MM.1S (cell line): ENCODE data around the gene IER3IP1.
A peak's percentile ranks its signal among the peaks of the same experiment; 100 is the strongest.
"Not testable (repeated sequence)": the region's sequence is repeated elsewhere in the genome, so short reads cannot be mapped to it uniquely, and the experiment has no call there.

ENCODE experiments used
- DNase-seq: peaks from one replicate; pipeline ENCODE4 v3.0.0-alpha.2; 2015
- H2AFZ ChIP-seq: fragments of 300-600 bp; sonication (generic); 2 replicates; pipeline ENCODE4 v1.6.0; 2016; ENCODE audit warnings: antibody characterized with exemption, low read length
- H3F3A ChIP-seq: fragments of 300-600 bp; sonication (generic); 2 replicates; pipeline ENCODE4 v1.6.1; 2016; ENCODE audit warnings: mild to moderate bottlenecking, antibody characterized with exemption, low read length, moderate library complexity, mixed read lengths; ENCODE audit not compliant: insufficient read depth
- H3K27ac ChIP-seq: fragments of 300-600 bp; sonication (generic); 2 replicates; pipeline ENCODE4 v1.5.1; 2016; ENCODE audit warnings: mild to moderate bottlenecking, low read length
- H3K27me3 ChIP-seq: fragments of 300-600 bp; sonication (generic); replicated peaks from 2 replicates; pipeline ENCODE4 v1.6.0; 2016; ENCODE audit warnings: low read length; ENCODE audit not compliant: insufficient read depth
- H3K36me3 ChIP-seq: fragments of 300-600 bp; sonication (generic); replicated peaks from 2 replicates; pipeline ENCODE4 v1.6.1; 2016; ENCODE audit warnings: mild to moderate bottlenecking, low read length, mixed read lengths; ENCODE audit not compliant: insufficient read depth
- H3K4me1 ChIP-seq: fragments of 300-600 bp; sonication (generic); 2 replicates; pipeline ENCODE4 v1.6.1; 2016; ENCODE audit warnings: low read length, mixed read lengths
- H3K4me2 ChIP-seq: fragments of 300-600 bp; sonication (generic); 2 replicates; pipeline ENCODE4 v1.6.0; 2016; ENCODE audit warnings: low read depth, low read length
- H3K4me3 ChIP-seq: fragments of 300-600 bp; sonication (generic); 2 replicates; pipeline ENCODE4 v1.5.1; 2016; ENCODE audit warnings: low read length, mixed read lengths
- H3K79me2 ChIP-seq: fragments of 300-600 bp; sonication (generic); 2 replicates; pipeline ENCODE4 v1.6.1; 2016; ENCODE audit warnings: mixed run types, low read length, mixed read lengths
- H3K9ac ChIP-seq: fragments of 300-600 bp; sonication (generic); 2 replicates; pipeline ENCODE4 v1.6.1; 2016; ENCODE audit warnings: low read length, mixed read lengths
- H3K9me2 ChIP-seq: fragments of 300-600 bp; sonication (generic); replicated peaks from 2 replicates; pipeline ENCODE4 v1.6.1; 2016; ENCODE audit warnings: mild to moderate bottlenecking, low read length, mixed read lengths; ENCODE audit not compliant: insufficient read depth
- H3K9me3 ChIP-seq: fragments of 300-600 bp; sonication (generic); replicated peaks from 2 replicates; pipeline ENCODE4 v1.6.1; 2016; ENCODE audit warnings: mild to moderate bottlenecking, low read length, mixed read lengths; ENCODE audit not compliant: insufficient read depth
- H4K20me1 ChIP-seq: fragments of 300-600 bp; sonication (generic); 2 replicates; pipeline ENCODE4 v1.6.1; 2016; ENCODE audit warnings: mild to moderate bottlenecking, low read length, moderate library complexity, mixed read lengths; ENCODE audit not compliant: insufficient read depth
- CTCF ChIP-seq: fragments of 300-600 bp; sonication (generic); IDR thresholded peaks from 2 replicates; pipeline ENCODE4 v1.5.1; 2016; ENCODE audit warnings: antibody characterized with exemption, low read length, mixed read lengths
- EZH2 ChIP-seq: fragments of 300-600 bp; sonication (generic); optimal IDR thresholded peaks from 2 replicates; pipeline ENCODE3; 2017; ENCODE audit warnings: low read depth, mild to moderate bottlenecking, antibody characterized with exemption, low read length, mixed read lengths
- EZH2phosphoT487 ChIP-seq: fragments of 300-600 bp; sonication (generic); IDR thresholded peaks from 2 replicates; pipeline ENCODE4 v1.6.1; 2018; ENCODE audit warnings: antibody characterized with exemption, low read length

Gene IER3IP1

DNA sequence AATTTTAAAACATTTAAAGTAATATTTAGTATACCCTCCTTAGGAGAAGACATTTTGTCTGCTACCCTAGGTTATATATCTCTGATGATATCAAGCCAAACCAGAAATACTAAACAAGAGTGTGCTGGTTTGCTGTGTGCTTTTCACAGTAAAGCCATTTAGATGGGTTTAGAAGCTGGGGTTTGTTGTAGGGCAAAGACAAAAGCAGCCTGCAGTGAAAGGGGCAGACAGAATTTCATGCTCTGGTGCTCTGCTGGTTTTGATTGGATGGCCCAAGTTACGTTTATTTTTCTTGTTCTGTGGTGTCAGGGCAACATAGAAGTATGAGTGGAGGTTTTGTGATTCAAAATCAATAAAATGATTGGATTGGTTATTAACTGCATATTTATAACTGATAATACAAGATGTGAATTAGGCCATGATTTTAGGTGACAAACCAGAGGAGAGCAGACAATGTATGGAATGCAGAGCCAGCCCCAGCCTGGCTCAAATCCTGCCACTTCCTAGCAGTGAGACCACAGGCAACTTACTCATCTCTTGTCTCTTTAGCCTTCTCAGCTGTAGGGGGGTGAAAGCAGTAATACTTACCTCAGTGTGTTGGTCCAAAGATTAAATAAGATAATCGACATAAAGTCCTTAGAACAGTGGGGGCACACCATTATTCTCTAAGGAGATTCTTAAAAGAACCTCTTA, 30.9 kb upstream of the IER3IP1 start:
- Histone ChIP-seq H3K4me2 (no peak overlapping the region), H3K9me2 (no peaks in the 10 kb centered on the region), H3K9ac (no peak overlapping the region), H2AFZ (no peak overlapping the region), H3K36me3 (no peaks in the 10 kb centered on the region), H3K27me3 (no peaks in the 10 kb centered on the region), H4K20me1 (no peaks in the 10 kb centered on the region), H3K4me1 (no peaks in the 10 kb centered on the region), H3F3A (no peaks in the 10 kb centered on the region), H3K4me3 (no peak overlapping the region), H3K27ac (no peak overlapping the region), H3K79me2 (no peaks in the 10 kb centered on the region), H3K9me3 (no peaks in the 10 kb centered on the region)
- no peak for DNase-seq
- TF ChIP-seq EZH2 = no peak
- no peak for TF ChIP-seq EZH2phosphoT487
- no peak for TF ChIP-seq CTCF

GRCh38 chr18:47204908-47205522, 28.9 kb upstream of the IER3IP1 start:
- Histone ChIP-seq H3K9me3 (no peaks in the 10 kb centered on the region), H3K9ac (no peak overlapping the region), H3K4me2 (no peak overlapping the region), H3K4me3 (no peak overlapping the region), H3K4me1 (no peaks in the 10 kb centered on the region), H3F3A (no peaks in the 10 kb centered on the region), H4K20me1 (no peaks in the 10 kb centered on the region), H3K27ac (no peak overlapping the region), H3K9me2 (no peaks in the 10 kb centered on the region), H3K27me3 (no peaks in the 10 kb centered on the region), H3K36me3 (no peaks in the 10 kb centered on the region), H3K79me2 (no peaks in the 10 kb centered on the region), H2AFZ (no peak overlapping the region)
- TF ChIP-seq EZH2 = no peak
- TF ChIP-seq CTCF = peak; percentile 71
- peak; percentile 50 for DNase-seq

- TF ChIP-seq EZH2phosphoT487 = no peak
- TF ChIP-seq EZH2 = no peak
- TF ChIP-seq CTCF = no peak
- DNase-seq = no peak
- no peaks in the 10 kb centered on the region for H3F3A ChIP-seq
- H3K27ac ChIP-seq = no peak overlapping the region
- H3K4me2 ChIP-seq = no peak overlapping the region
- H3K9ac ChIP-seq = no peak overlapping the region
- H4K20me1 ChIP-seq = no peaks in the 10 kb centered on the region
- no peaks in the 10 kb centered on the region for H3K36me3 ChIP-seq
- no peak overlapping the region for H2AFZ ChIP-seq
- H3K4me1 ChIP-seq = no peaks in the 10 kb centered on the region
- H3K9me3 ChIP-seq = no peaks in the 10 kb centered on the region
- no peak overlapping the region for H3K4me3 ChIP-seq
- no peaks in the 10 kb centered on the region for H3K9me2 ChIP-seq
- no peaks in the 10 kb centered on the region for H3K27me3 ChIP-seq
- no peaks in the 10 kb centered on the region for H3K79me2 ChIP-seq
Measured at GRCh38 chr18:47203626-47204464, 27.7 kb upstream of the IER3IP1 start.

DNA sequence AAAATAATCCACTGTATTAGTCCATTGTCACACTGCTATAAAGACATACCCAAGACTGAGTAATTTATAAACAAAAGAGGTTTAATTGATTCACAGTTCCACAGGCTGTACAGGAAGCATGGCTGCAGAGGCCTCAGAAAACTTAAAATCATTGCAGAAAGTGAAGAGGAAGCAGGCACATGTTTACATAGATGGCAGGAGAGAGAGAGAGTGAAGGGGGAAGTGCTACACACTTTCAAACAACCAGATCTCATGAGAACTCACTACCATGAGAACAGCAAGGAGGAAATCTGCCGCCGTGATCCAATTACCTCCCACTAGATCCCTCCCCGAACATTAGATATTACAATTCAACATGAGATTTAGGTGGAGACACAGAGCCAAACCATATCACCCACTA, 19.8 kb upstream of the IER3IP1 start:
- H3K27me3 ChIP-seq, H3K79me2 ChIP-seq, H4K20me1 ChIP-seq, H3K4me2 ChIP-seq, H3K9ac ChIP-seq, H2AFZ ChIP-seq, H3K9me2 ChIP-seq, DNase-seq, H3K27ac ChIP-seq, H3K9me3 ChIP-seq, H3K36me3 ChIP-seq, H3K4me1 ChIP-seq, H3F3A ChIP-seq, H3K4me3 ChIP-seq: not testable (repeated sequence)
